ENCODE data around the gene C2orf92.

Gene C2orf92

DNA sequence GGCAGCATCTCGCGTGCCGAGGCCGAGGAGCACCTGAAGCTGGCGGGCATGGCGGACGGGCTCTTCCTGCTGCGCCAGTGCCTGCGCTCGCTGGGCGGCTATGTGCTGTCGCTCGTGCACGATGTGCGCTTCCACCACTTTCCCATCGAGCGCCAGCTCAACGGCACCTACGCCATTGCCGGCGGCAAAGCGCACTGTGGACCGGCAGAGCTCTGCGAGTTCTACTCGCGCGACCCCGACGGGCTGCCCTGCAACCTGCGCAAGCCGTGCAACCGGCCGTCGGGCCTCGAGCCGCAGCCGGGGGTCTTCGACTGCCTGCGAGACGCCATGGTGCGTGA lies 54.5 kb downstream of the C2orf92 start:
- no peak for TF ChIP-seq GATA3 (IDR thresholded peaks at IDR 0.05; ENCODE audit: low read depth, low read length)
- no peak for TF ChIP-seq GATA2 (IDR thresholded peaks at IDR 0.05; ENCODE audit: low read depth, low read length)

GRCh38 chr2:97724501-97724900 lies 55.0 kb downstream of the C2orf92 start:
- TF ChIP-seq GATA2 (IDR thresholded peaks at IDR 0.05; ENCODE audit: low read depth, low read length), result no peak

GRCh38 chr2:97724946-97725688 lies 55.6 kb downstream of the C2orf92 start:
- TF ChIP-seq GATA2 (IDR thresholded peaks at IDR 0.05; ENCODE audit: low read depth, low read length) (no peak), GATA3 (IDR thresholded peaks at IDR 0.05; ENCODE audit: low read depth, low read length) (no peak)

DNA sequence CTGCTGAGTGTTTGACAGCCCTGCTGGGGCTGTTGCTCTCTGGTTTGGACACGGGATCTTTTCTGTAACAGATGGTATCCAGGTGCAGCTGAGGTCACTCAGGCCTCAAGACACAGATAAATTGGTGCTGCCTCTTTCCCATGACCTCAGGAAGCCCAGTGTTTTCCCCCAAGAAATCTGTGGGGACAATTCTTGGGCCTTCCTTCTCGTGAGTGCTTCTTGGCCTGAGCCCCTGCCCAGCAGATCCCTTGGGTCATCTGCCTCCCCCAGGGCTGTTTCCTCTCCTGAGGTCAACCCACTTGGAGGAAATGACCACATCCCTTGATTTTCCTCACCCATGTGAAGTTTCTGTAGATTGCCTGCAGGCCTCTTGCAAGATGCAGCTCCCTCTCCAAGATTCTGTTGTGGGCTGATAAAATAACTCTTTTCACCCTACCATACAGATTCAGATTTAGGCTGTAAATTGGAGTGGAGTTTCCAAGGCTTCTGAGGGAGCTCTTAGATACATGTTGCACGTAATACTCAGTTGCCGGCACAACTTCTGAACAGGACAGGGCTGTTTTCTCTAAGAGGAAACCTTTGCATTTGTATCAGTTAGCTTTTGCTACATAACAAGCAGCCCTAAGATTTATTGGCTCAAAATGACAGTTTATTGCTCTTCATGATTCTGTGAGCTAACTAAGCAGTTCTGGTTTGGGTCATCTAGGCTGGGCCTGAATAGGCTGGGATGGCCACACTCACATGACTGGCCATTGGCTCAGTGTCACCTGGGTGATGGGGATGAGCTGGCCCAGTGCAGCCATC lies 57.0 kb downstream of the C2orf92 start:
- TF ChIP-seq GATA2 (IDR thresholded peaks at IDR 0.05; ENCODE audit: low read depth, low read length) (no peak), GATA3 (IDR thresholded peaks at IDR 0.05; ENCODE audit: low read depth, low read length) (no peak)

GRCh38 chr2:97727296-97727695 lies 57.8 kb downstream of the C2orf92 start:
- TF ChIP-seq GATA3 (IDR thresholded peaks at IDR 0.05; ENCODE audit: low read depth, low read length) (no peak), GATA2 (IDR thresholded peaks at IDR 0.05; ENCODE audit: low read depth, low read length) (no peak)

GRCh38 chr2:97728091-97728731 lies 58.7 kb downstream of the C2orf92 start:
- no peak for TF ChIP-seq GATA2 (IDR thresholded peaks at IDR 0.05; ENCODE audit: low read depth, low read length)
- no peak for TF ChIP-seq GATA3 (IDR thresholded peaks at IDR 0.05; ENCODE audit: low read depth, low read length)

DNA sequence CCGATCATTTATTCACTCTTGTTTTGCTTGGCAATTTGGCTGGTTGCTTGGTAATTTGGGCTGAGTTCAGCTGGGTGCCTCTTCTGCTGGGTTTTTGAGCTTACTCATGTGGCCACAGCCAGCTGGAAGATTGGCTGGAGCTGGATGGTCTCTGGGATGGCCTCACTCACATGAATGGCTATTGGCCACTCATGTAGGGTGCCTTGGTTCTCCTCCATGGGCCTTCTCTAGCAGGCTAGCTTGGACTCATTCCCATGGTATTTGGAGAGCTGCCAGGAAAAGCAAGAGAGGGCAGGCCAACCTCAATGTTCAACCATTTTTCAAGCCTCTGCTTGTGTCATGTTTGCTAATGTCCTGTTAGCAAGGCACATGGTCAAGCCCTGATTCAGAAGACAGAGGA lies 60.7 kb downstream of the C2orf92 start:
- TF ChIP-seq GATA2 (IDR thresholded peaks at IDR 0.05; ENCODE audit: low read depth, low read length), result no peak
- TF ChIP-seq GATA3 (IDR thresholded peaks at IDR 0.05; ENCODE audit: low read depth, low read length), result no peak

- TF ChIP-seq GATA3 (IDR thresholded peaks at IDR 0.05; ENCODE audit: low read depth, low read length) (no peak), GATA2 (IDR thresholded peaks at IDR 0.05; ENCODE audit: low read depth, low read length) (no peak)
Measured at GRCh38 chr2:97731274-97732020, 61.9 kb downstream of the C2orf92 start.

GRCh38 chr2:97732436-97733340 lies 63.2 kb downstream of the C2orf92 start:
- no peak for TF ChIP-seq GATA2 (IDR thresholded peaks at IDR 0.05; ENCODE audit: low read depth, low read length)
- TF ChIP-seq GATA3 (IDR thresholded peaks at IDR 0.05; ENCODE audit: low read depth, low read length), result no peak

DNA sequence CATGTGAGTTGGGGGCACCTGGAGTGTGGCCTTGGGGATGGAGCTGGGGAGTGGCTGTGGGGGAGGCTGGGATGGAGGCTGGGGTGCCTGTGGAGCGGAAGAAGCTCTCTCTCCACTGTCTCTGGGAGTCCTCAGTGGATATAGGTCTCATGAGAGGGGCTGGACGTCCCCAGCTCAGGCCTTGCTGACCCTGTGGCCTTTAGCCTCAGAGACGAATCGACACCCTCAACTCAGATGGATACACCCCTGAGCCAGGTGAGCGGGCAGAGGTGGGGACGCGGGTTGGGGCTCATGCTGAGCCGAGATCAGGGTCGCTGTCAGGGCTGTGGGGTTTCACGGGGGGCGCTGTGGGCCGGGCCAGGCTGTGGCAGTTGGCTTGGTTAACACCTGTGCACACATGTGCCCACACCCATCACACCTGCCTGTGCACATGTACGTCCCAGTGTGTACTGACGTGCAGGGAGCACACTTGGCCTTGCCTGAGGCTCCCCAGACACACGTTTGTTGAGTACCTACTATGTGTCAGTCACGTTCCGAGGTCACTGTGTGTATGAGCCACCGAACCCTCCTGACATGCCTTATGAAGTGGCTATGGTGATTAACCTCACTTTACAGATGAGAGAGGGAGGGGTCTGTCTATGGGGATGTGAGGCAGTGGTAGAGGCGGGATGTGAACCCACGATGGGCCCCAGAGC lies 64.0 kb downstream of the C2orf92 start:
- TF ChIP-seq GATA3 (IDR thresholded peaks at IDR 0.05; ENCODE audit: low read depth, low read length), result no peak
- TF ChIP-seq GATA2 (IDR thresholded peaks at IDR 0.05; ENCODE audit: low read depth, low read length), result no peak

GRCh38 chr2:97734061-97735051 lies 64.8 kb downstream of the C2orf92 start:
- TF ChIP-seq GATA3 (IDR thresholded peaks at IDR 0.05; ENCODE audit: low read depth, low read length) (no peak), GATA2 (IDR thresholded peaks at IDR 0.05; ENCODE audit: low read depth, low read length) (no peak)
